ENCODE measurements around the gene ATP11A. TPM values are rescaled to one million over a fixed set of nuclear protein-coding genes. Genes with fewer than 3 reads are reported as not detected.

The ATP11A gene
- total and polyA plus RNA-seq, 2 experiments from 2014 or later = 12.3 to 52.6 TPM

GRCh38 chr13:112706171-112706570, 16.3 kb downstream of the ATP11A start:
- H3K4me1 Mint-ChIP-seq = peaks cover 77% of the 10 kb centered on the region
- no peaks in the 10 kb centered on the region for H3K9me3 Mint-ChIP-seq
- Histone ChIP-seq H3K27me3 (ENCODE audit: insufficient read depth) (no peaks in the 10 kb centered on the region), H3F3A (replicated peaks; ENCODE audit: low read depth) (peaks cover 8% of the 10 kb centered on the region), H3K4me1 (ENCODE audit: insufficient read depth) (peaks cover 66% of the 10 kb centered on the region), H3K36me3 (ENCODE audit: insufficient read depth) (no peaks in the 10 kb centered on the region), H3K9me2 (ENCODE audit: insufficient read depth) (no peaks in the 10 kb centered on the region), H3K79me2 (replicated peaks; ENCODE audit: insufficient read depth) (peaks cover 92% of the 10 kb centered on the region), H3K4me3 (no peak overlapping the region), H2AFZ (no peak overlapping the region), H3K27ac (ENCODE audit: low read depth) (no peak overlapping the region), H3K4me2 (no peak overlapping the region), H4K20me1 (replicated peaks; ENCODE audit: insufficient read depth) (no peaks in the 10 kb centered on the region)
- ATAC-seq (no peak), DNase-seq (ENCODE audit: low spot score) (no peak)
- peaks cover 6% of the 10 kb centered on the region for H3K27me3 Mint-ChIP-seq (ENCODE audit: insufficient read depth, low read depth, poor library complexity)
- no peak overlapping the region for H3K27ac Mint-ChIP-seq
- no peak overlapping the region for H3K4me3 Mint-ChIP-seq
- TF ChIP-seq ETS1 (IDR thresholded peaks at IDR 0.05) (no peak), CTCF (conservative IDR thresholded peaks at IDR 0.05; ENCODE audit: low read depth in 2 of 2) (no peak), EZH2phosphoT487 (IDR thresholded peaks at IDR 0.05; ENCODE audit: unreplicated experiment) (no peak), EZH2 (IDR thresholded peaks at IDR 0.05; ENCODE audit: low read depth, unreplicated experiment) (no peak), STAT1 (IDR thresholded peaks at IDR 0.05; ENCODE audit: unreplicated experiment) (no peak), POLR2AphosphoS5 (IDR thresholded peaks at IDR 0.05; ENCODE audit: low read depth) (no peak), CREB1 (CRISPR knock-in tag; IDR thresholded peaks at IDR 0.05; ENCODE audit: low read depth) (no peak), REST (IDR thresholded peaks at IDR 0.05; ENCODE audit: unreplicated experiment) (no peak), ZNF114 (CRISPR knock-in tag; IDR thresholded peaks at IDR 0.05) (no peak), JUNB (IDR thresholded peaks at IDR 0.05; ENCODE audit: unreplicated experiment) (no peak)
- TF ChIP-seq, protein P1, sequence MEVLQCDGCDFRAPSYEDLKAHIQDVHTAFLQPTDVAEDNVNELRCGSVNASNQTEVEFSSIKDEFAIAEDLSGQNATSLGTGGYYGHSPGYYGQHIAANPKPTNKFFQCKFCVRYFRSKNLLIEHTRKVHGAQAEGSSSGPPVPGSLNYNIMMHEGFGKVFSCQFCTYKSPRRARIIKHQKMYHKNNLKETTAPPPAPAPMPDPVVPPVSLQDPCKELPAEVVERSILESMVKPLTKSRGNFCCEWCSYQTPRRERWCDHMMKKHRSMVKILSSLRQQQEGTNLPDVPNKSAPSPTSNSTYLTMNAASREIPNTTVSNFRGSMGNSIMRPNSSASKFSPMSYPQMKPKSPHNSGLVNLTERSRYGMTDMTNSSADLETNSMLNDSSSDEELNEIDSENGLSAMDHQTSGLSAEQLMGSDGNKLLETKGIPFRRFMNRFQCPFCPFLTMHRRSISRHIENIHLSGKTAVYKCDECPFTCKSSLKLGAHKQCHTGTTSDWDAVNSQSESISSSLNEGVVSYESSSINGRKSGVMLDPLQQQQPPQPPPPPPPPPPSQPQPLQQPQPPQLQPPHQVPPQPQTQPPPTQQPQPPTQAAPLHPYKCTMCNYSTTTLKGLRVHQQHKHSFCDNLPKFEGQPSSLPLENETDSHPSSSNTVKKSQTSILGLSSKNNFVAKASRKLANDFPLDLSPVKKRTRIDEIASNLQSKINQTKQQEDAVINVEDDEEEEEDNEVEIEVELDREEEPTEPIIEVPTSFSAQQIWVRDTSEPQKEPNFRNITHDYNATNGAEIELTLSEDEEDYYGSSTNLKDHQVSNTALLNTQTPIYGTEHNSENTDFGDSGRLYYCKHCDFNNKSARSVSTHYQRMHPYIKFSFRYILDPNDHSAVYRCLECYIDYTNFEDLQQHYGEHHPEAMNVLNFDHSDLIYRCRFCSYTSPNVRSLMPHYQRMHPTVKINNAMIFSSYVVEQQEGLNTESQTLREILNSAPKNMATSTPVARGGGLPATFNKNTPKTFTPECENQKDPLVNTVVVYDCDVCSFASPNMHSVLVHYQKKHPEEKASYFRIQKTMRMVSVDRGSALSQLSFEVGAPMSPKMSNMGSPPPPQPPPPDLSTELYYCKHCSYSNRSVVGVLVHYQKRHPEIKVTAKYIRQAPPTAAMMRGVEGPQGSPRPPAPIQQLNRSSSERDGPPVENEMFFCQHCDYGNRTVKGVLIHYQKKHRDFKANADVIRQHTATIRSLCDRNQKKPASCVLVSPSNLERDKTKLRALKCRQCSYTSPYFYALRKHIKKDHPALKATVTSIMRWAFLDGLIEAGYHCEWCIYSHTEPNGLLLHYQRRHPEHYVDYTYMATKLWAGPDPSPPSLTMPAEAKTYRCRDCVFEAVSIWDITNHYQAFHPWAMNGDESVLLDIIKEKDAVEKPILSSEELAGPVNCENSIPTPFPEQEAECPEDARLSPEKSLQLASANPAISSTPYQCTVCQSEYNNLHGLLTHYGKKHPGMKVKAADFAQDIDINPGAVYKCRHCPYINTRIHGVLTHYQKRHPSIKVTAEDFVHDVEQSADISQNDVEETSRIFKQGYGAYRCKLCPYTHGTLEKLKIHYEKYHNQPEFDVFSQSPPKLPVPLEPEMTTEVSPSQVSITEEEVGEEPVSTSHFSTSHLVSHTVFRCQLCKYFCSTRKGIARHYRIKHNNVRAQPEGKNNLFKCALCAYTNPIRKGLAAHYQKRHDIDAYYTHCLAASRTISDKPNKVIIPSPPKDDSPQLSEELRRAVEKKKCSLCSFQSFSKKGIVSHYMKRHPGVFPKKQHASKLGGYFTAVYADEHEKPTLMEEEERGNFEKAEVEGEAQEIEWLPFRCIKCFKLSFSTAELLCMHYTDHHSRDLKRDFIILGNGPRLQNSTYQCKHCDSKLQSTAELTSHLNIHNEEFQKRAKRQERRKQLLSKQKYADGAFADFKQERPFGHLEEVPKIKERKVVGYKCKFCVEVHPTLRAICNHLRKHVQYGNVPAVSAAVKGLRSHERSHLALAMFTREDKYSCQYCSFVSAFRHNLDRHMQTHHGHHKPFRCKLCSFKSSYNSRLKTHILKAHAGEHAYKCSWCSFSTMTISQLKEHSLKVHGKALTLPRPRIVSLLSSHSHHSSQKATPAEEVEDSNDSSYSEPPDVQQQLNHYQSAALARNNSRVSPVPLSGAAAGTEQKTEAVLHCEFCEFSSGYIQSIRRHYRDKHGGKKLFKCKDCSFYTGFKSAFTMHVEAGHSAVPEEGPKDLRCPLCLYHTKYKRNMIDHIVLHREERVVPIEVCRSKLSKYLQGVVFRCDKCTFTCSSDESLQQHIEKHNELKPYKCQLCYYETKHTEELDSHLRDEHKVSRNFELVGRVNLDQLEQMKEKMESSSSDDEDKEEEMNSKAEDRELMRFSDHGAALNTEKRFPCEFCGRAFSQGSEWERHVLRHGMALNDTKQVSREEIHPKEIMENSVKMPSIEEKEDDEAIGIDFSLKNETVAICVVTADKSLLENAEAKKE (CRISPR knock-in tag; IDR thresholded peaks at IDR 0.05) = no peak
- H3K36me3 Mint-ChIP-seq (ENCODE audit: low read depth) = peaks cover 12% of the 10 kb centered on the region; the same call in 1 of the 3 replicates

Data from GM23338 (cell line).